HG02981 (cell line): ENCODE data around the gene COLEC12.

Experiments used
- ATAC-seq: cut with Tn5 transposase; IDR thresholded peaks from one replicate; pipeline ENCODE4 v1.9.1; 2021; ENCODE audit warnings: mild to moderate bottlenecking, moderate library complexity; ENCODE audit not compliant: unreplicated experiment

The COLEC12 gene

DNA sequence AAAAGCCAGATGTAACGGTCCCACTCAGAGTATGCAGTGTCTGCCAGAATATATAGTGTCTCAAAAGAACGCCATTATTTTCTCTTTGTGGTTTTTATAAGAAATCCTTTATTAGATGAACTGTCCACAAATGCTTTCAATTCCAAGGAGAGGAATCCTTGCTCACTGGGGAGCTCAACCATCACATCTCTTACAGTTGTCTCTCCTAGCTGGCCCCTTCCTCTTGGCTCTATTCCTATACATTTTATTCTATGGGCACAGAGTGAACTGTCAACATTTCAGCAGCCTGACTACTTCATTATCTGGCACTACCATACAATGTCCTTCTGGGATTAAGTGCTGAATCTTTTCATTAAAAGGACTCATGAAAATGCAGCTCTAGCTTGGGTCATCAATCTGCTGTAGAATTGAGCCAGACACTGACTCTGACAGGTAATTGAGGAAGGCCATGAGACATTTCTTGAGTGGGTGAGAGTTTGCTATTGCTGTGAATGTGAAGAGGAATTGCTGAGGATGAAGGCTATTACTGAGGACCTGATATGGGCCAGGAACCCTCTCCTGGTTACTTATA lies 136.2 kb downstream of the COLEC12 start:
- ATAC-seq: no peak

DNA sequence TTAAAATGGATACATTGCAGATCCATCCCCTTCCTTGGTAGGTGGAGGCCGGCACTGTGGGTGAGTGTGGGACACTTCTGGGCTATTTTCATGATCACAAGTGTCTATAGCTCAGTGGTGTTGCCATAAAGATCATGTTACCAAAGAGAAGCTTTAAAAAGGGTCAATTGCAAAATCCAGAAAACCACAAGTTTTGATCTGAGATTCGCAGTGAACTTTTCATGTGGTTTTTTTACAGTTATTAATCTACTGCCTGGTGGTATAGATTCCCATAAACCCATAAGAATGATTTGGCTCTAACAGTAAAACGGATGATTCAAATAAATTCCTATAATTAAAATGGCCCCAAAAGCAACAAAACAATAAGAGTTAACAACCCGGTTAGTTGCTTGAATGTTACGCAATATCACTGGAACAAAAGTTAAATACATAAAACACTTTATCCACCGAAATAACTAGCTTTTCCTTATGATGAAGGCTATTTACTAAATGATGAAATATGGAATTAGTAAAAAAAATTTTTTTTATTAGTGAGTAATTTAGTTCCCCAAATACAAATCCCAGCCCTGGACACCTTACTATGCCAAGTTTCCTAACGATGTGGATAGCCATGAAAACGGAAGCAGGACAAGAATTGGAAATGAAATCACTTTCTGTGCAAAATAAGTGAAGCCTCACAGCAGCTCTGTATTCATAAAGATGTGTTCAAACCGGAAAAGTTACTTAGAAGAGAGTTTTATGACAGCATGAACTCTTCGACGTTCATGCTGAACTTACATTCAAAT lies 137.0 kb downstream of the COLEC12 start:
- ATAC-seq: no peak

DNA sequence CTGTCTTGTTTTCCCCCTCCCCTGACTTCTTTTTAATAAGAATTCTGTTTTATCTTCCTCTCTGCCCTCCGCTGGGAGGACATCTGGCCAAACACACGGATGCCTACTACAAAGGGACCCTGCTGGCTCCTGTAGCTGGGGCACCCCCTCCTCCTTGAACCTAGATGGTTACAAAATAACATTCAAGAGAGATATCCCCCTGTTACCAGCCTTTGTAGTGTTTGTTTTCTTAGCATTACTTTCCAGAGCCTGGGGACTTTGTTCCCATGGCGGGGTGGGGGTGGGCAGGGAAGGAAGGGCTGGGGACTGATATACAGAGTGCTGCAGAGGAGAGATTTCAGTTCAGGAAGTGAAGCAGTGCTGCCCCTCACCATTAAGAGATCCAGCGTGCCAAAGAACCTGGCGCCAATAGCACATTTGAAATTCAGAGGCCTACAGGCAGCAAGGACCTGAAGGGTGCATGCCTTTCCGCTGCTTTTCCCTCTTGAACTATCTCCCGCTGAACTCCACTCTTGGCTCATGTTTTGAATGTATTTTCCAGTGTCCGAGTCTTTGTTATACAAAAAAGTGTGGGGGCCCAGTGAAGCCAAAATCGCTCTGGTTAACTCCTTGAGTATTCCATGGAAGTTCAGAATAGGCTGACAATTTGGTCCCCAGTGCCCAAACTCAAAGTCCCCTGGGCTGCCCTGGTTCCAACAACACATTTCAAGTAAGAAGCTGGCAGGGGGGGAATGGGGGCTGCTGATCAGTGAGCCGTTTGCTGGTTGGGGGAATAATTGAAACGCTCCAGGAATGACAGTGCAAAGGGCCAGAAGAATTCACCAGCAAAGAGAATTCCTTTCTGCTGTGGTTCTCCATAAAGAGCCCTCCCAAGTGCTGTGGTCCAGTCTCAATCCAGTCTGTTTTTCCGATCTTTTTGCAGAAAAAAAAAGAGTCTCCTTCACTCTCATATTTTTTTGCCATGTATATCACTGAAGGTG lies 137.9 kb downstream of the COLEC12 start:
- no peak for ATAC-seq

DNA sequence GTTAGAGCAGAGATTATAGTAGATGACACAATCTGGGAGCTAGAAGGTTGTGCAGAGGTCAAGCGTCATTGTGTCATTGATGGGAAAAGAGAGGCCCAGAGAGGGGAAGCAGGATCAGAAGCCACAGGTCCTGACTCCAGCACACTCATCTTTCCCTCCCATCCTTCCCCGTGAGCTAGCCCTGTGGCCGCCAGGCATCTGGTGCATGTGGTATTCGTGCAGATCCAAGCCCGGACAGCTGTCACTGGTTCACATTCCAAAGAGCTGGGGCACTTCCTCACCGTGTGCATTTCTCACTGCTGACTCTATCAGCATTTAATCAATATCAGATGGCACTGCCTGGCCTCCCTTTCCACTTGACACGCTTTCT lies 138.6 kb downstream of the COLEC12 start:
- ATAC-seq: no peak

DNA sequence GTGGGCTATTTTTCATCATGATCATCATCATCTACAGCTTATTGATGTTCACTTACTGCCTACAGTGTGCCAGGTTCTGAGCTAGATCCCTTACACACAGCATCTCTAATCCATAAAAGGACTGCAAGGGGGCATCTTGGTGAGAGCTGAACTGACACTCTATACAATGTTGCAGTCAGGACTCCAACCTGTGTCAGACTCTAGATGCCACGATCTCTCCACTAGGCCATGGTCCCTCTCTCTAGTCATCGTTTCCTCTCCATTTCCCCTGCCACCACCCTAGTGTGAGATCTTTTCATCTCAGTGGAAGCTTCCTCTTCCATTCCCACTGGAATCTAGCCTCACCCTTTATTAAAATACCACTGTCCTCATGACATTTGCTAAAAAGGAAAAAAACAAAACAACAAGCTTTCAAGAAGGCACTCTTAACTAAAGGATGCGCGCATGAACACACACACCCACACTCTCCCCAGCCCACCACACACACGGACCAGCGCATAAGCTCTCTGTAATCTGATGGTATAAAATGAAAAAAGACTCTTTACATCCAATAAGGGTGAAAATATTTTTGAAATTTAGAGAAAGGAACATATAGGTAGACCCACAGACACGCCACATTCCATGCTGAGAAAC lies 139.3 kb downstream of the COLEC12 start:
- no peak for ATAC-seq

- no peak for ATAC-seq
Measured at GRCh38 chr18:360676-361075, 139.8 kb downstream of the COLEC12 start.

- no peak for ATAC-seq
Measured at GRCh38 chr18:356778-357177, 143.7 kb downstream of the COLEC12 start.

DNA sequence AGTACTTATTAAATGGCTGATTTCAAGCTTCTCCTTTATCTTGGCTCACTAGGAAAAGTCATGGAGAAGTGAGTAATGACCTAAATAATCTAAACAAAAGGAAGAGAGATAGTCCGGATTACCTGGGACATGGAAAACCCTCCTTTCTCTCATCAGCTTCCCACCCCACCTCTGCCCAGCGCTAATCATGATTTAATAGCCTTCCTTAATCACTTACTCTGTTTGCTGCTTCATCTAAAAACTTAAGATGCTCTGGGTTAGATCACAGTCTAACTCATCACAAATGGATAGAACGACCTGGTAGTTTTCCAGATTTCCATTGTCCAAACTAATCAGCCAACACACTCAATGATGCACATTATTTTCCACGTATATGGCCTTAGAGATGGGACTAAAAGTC lies 144.8 kb downstream of the COLEC12 start:
- no peak for ATAC-seq

- ATAC-seq: no peak
Measured at GRCh38 chr18:354471-354870, 146.0 kb downstream of the COLEC12 start.

GRCh38 chr18:354003-354402 lies 146.5 kb downstream of the COLEC12 start:
- ATAC-seq: no peak

GRCh38 chr18:352438-352837 lies 148.1 kb downstream of the COLEC12 start:
- no peak for ATAC-seq

DNA sequence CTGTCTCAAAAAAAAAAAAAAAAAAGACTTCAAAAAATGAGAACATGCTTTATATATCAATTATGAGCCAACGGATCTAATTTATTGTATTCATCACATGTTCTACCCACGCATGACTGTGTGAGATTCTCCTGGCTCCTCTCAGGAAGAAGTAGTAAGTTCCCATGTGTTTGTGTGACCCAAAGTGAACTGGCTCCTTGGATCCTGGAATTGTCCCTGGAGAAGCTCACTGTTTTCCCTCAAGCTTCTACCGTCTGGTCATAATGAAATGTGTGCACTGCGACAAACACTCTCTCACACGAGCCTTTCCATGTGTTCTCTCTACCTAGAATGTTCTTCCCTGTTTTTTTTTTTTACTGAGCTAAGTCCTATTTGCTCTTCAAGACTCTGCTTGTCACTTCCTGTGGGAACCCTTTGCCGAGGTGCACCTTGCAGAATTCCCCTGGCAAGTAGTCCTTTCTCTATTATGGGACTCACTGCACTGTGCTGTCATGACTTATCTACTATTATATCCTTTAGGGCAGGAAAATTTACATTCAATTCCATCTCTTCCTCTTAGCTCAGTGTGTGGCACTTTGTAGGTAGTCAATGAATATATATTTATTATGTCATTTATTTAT lies 149.4 kb downstream of the COLEC12 start:
- no peak for ATAC-seq

DNA sequence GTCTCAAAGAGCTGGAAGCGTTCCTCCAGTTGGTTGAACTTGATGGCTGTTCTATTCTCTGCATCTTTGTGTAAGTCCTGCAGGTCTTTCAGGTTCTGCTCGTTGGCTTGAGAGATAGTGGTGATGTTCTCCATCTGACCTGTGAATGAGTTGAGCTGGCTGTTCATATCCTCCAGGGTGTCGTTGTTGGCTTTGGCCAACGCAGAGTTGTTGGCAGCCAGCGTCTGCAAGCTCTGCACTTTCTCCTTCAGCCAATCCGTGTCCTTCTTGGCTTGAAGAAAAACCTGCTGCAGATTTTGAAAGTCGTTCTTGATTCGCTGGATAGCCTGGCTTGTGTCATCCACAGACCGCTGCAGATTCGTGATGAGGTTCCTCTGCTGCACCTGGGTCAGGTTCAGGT lies 153.9 kb downstream of the COLEC12 start:
- no peak for ATAC-seq

DNA sequence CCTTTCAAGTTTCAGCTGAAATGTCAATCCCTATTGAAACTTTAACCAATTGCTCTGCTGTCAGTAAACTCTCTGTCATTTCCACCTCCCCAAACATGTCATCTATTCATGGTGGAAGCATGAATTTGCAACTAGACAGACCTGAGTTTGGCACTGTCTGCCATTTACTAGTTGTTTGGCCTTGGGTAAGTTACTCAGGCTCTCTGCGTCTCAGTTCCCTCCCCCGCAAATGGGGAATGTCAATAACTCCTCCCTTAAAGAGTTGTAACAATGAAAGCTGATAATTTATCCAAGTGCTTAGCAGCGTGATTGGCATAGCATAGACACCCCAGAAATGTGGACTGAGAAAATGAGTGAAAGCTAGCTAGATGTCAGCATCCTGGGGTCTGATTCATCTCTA lies 159.4 kb downstream of the COLEC12 start:
- ATAC-seq: no peak

- no peak for ATAC-seq
Measured at GRCh38 chr18:340044-340443, 160.5 kb downstream of the COLEC12 start.

- no peak for ATAC-seq
Measured at GRCh38 chr18:339200-339599, 161.3 kb downstream of the COLEC12 start.

- ATAC-seq: no peak
Measured at GRCh38 chr18:336713-337112, 163.8 kb downstream of the COLEC12 start.

DNA sequence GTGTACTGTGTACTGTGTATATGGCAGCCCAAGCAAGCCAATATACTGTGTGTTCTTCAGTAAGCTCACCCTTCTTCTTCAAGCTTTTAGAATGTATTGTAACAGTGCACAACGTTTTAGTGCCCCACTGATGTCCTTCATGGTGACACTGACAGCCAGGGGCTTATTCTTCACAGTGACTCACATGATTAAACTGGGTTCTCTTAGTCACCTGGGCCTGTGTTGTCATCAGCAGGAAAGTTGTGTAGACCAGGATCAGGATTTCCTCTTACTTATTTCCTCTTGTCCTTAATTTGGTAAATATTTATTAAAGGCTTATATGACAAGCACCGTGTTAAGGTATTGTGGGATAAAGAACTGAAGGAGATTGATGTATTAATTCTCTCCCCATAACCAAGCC lies 164.8 kb downstream of the COLEC12 start:
- ATAC-seq: no peak

DNA sequence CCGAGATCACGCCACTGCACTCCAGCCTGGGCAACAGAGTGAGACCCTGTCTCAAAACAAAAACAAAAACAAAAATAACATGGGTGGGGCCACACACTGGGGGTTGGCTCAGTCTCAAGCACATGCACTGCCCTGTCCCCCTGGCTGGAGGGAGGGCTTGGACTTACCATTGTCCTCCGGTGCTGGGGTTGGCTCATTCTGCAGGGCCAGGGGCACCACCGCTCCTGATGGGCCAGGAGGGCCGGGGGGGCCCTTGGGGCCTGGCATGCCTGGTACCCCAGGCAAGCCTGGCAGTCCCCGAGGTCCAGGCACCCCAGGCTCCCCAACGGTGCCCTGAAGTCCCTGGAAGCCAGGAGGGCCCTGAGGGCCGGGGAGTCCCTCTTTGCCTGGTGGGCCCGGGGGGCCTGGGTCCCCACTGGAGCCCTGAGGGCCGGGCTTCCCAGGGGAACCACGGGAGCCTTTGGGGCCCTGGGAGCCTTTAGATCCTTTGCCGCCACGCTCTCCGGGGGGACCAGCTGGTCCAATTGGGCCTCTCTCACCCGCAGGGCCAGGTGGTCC lies 165.8 kb downstream of the COLEC12 start:
- ATAC-seq: no peak

- ATAC-seq: no peak
Measured at GRCh38 chr18:332721-333510, 167.6 kb downstream of the COLEC12 start.
